RKO (cell line): Measurements from ENCODE around the gene RRP1B.
"Not testable (repeated sequence)": the region's sequence is repeated elsewhere in the genome, so short reads cannot be mapped to it uniquely, and the experiment has no call there.

Experiments used
- DNase-seq: peaks from one replicate; pipeline ENCODE4 v3.0.0-alpha.2; 2016; ENCODE audit warnings: low spot score

Gene RRP1B, protein sequence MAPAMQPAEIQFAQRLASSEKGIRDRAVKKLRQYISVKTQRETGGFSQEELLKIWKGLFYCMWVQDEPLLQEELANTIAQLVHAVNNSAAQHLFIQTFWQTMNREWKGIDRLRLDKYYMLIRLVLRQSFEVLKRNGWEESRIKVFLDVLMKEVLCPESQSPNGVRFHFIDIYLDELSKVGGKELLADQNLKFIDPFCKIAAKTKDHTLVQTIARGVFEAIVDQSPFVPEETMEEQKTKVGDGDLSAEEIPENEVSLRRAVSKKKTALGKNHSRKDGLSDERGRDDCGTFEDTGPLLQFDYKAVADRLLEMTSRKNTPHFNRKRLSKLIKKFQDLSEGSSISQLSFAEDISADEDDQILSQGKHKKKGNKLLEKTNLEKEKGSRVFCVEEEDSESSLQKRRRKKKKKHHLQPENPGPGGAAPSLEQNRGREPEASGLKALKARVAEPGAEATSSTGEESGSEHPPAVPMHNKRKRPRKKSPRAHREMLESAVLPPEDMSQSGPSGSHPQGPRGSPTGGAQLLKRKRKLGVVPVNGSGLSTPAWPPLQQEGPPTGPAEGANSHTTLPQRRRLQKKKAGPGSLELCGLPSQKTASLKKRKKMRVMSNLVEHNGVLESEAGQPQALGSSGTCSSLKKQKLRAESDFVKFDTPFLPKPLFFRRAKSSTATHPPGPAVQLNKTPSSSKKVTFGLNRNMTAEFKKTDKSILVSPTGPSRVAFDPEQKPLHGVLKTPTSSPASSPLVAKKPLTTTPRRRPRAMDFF

DNA sequence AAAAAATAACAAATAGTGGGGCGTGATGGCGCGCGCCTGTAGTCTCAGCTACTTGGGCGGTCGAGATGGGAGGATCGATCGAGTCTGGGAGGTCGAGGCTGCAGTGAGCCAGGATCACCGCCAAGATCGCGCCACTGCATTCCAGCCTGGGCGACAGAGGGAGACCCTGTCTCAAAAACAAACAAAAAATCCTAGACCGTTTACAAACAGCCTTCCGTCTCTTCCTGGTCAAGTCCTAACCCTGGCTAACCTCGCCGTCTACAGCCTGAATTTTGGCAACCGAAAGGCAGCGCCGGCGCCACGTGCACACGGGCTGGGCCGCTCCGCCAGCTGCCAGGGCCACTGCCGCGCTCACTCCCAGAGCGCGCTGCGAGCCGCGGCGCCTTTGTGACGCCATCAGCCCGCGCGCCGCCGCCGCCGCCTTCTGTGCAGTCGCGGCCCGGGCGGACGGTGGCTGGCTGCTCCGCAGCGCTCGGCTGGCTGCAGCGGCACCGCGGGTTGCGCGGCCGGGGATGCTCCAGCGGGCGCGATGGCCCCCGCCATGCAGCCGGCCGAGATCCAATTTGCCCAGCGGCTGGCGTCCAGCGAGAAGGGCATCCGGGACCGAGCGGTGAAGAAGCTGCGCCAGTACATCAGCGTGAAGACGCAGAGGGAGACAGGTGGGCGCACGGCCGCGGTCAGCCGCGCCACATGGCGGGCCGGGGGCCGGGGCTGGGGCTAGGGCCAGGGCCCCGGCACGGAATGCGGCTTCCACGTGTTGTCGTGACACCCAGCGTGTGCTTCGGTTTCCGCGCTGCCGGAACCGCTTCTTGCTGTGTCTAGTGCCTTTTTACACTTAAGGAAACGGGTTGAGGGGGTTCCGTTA lies at the start of gene RRP1B, which contains the start of gene HSF2BP:
Gene RRP1B (plus strand): TSS at position 425 of the 865 bp plus-strand sequence. CDS start 105 bp downstream, at position 530.
Gene HSF2BP (minus strand): TSS at position 353 of the 865 bp plus-strand sequence. CDS start 1,392 bp downstream, outside the sequence.
- DNase-seq = peak; percentile 85

DNA sequence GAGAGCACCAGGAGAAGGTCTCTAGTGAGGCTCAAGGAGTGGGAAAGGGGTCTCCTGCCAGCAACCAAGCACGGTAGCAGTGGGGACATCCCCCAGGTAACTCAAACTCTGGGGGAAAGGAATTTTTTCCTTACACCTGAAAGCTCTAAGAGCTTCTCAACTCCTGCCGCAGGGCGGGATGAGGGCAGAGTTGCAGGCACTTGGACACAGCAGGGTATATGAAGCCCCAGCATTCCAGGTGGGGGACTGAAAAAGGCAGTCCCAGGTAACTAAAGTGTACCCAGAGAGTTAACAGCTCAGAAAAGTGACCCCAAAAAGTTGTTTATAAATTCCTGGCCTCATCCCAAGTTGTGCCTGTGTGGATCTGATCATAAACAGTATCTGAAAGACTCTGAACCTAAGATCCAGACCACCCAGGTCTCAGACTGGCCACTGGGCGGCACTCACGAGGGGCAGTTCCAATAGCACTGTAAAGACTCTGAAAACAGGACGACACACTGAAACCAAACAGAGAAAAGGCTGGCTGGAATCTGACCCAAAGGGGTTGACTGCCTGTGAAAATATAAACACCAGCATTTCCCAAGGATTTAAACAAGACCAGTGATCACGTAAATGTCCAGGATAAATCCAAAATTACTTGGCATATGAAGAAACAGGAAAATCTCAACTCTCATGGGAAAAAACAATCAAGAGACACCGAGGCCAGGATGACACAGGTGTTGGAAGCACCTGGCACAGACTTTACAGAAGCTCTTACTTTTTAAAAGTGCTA lies 47.6 kb upstream of the RRP1B start:
- peak; percentile 56 for DNase-seq

DNA sequence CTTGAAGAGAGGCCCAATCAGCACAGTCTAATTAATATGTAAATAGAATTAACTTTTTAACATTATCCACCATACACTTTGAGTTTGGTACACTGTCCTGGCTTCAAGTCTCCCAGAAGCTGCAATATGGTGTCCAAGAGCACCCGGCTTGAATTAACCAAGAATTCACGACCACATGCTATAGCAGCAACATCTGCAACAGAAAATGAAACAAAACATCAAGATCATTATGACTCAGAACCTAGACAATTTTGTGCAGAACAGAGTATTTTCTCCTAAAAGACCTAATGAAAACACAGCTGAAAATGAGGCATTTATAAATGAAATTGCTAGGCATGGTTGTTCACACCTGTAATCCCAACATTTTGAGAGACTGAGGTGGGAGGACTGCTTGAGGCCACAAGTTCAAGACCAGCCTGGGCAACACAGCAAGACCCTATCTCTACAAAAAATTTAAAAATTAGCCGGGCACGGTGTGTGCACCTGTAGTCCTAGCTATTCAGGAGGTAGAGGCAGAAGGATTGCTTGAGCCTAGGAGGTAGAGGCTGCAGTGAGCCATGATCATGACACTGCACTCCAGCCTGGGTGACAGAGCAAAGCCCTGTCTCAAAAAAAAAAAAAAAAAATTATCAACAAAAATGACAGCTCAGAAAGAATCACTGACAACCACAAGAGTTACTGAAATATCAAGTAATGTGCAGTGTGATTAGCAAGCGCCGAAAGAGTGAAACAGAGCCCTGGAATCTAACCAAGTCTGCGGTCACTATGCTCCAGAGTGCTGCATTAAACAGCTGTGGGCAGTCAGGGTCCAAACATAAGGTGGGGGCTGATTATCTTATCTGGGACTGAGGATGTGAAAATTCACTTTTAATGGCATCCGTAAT lies 45.4 kb upstream of the RRP1B start:
- no peak for DNase-seq

DNA sequence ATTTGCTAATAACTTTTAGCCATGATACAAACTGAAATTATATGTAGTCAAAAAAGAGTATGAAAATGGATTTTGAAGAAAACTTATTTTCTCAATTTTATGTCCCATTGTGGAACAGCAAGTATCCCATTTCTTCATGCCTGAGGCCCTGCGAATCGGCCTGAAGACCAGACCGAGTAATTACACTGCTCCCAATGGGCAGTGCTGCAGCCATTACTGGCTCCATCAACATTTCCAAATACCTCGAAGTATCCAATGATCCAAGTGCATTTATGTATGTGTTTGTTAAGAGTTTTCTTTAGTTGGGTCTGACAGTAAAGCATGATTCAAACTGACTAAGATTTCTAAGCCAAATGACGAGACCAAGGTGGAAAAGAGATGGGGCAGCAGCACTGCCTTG lies 44.5 kb upstream of the RRP1B start:
- no peak for DNase-seq

DNA sequence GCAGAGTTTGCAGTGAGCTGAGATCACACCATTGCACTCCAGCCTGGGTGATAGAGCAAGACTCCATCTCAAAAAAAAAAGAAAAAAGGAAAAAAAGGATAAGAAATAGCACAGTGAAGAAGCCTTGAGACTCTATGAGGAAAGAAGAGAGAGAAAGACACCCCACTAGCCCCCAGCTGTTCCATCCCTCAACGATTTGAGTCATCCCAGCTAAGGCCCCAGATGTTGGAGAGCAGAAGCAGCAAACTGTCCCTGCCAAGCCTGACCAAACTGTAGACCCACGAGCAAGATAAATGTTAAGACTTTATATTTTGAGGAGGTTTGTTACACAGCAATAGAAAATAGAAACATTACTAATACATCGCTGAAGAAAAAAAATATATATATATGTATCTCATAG lies 42.5 kb upstream of the RRP1B start:
- not testable (repeated sequence) for DNase-seq

GRCh38 chr21:43618940-43619339 lies 40.4 kb upstream of the RRP1B start:
- no peak for DNase-seq

GRCh38 chr21:43619344-43619743 lies 40.0 kb upstream of the RRP1B start:
- DNase-seq = no peak

GRCh38 chr21:43619856-43620255 lies 39.5 kb upstream of the RRP1B start:
- peak; percentile 22 for DNase-seq

DNA sequence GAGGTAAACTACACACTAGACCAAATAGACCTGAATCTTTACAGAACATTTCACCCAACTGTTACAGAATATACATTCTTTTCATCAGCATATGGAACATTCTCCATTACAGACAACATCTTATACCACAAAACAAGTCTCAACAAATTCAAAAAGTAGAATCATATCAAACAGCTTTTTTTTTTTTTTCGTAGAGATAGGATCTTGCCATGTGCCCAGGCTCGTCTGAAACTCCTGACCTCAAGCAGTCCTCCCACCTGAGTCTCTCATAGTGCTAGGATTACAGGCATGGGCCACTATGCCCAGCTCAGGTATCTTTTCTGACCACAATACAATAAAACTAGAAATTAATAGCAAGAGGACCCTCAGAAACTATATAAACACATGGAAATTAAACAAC lies 36.6 kb upstream of the RRP1B start:
- DNase-seq = no peak

DNA sequence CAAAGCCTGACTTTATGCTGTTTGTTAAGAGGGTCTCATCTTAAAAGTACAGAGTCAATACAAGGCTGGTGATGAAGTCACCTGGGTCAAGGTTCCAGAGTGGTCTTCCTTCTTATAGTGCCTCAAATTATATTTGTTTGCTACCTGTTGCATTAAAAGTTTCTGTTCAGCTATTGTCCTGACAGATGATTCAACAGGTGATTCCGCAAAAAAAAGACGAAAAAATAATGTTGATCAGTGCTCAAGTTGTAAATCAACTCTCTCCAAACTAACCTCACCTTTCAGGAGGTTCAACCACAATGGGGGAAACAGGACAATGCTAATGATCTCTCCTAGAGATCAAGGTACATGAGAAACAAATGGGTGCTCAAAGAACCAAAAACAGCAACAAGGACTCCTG lies 35.8 kb upstream of the RRP1B start:
- DNase-seq = no peak

- DNase-seq = no peak
Measured at GRCh38 chr21:43624339-43624738, 35.0 kb upstream of the RRP1B start.

- no peak for DNase-seq
Measured at GRCh38 chr21:43626390-43626789, 33.0 kb upstream of the RRP1B start.

DNA sequence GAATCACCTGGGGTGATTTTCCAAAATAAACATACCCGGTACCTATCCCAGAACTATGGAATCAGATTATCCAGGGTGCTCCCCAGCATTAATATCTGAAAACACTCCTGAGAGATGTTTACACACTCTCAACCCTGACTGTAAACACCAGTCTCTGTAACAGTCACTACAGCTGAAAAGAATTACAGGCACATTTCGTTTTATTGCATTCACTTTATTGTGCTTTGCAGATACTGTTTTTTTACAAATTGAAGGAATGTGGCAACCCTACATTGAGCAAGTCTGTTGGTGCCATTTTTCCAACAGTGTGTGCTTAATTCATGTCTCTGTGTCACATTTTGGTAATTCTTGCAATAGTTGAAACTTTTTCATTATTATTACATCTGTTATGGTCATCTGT lies 31.8 kb upstream of the RRP1B start:
- DNase-seq = no peak

DNA sequence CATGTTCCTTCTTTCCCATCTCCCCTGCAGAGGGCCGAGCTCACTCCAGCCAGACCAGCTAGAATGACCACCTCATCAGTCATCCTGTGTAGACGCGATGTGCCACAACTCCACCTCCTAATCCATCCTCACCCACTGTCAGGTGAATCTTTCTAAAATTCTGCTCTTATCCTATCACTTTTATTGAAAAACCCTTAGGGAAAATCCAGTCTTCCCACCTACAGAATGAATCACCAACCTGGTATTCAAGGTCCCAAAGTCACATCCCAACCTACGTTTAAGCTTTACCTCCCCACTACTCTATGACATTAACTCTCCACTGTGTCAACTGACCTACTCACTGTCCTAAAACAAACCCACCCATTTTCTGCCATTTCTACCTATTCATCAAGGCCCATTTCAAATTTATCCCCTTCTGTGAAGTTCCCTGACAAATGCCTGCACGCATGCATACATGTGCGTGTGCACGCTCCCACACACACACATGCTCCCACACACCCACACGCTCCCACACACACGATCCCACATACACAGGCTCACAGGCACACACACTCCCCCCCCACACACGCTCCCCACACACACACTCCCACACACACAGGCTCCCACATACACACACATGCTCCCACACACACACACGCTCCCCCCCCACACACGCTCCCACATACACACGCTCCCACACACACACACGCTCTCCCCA lies 27.8 kb upstream of the RRP1B start:
- no peak for DNase-seq

DNA sequence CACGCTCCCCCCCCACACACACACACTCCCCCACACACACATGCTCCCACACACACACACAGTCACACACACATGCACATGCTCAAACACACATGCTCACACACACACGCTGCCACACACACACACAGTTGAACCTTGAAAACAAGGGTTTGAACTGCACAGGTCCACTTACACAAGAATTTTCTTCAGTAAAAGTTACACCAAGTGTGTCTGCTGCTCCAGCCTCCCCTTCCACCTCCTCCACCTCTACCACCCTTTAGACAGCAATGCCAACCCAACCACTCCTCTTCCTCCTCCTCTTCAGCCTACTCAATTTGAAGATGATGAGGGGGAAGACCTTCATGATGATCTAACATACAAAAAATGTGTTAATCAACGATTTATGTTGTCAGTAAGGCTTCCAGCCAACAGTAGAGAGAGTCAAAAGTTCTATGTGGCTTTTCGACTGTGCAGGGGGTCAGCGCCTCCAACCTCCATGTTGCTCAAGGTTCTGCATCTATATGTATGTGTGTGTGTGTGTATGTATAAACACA lies 26.9 kb upstream of the RRP1B start:
- no peak for DNase-seq

DNA sequence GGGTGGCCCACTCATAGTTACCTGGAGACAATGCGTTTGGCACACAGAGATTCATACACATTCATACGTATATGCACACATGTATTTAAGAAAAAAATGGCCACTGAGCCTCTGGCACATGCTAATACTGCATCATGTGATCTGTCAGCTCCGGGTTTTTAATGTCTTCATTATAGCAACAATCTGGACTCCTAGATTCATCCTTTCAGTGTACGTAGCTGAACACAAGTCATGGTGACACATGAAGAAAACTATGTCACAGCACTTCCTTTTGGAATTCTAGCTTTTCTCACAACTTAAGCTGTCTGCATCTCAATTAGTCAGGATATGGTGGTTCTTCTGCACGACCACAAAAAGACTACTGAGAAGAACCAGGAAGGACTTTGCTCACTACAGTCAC lies 24.7 kb upstream of the RRP1B start:
- DNase-seq = peak; percentile 74

GRCh38 chr21:43635436-43635835 lies 23.9 kb upstream of the RRP1B start:
- DNase-seq = no peak

GRCh38 chr21:43637530-43638158 lies 21.7 kb upstream of the RRP1B start:
- no peak for DNase-seq
